K562 (cell line): ENCODE measurements around the gene FAM83G. TPM values are rescaled to one million over a fixed set of nuclear protein-coding genes. Genes with fewer than 3 reads are reported as not detected.

ENCODE experiments used
- ATAC-seq: fragments of 200-7000 bp; cut with Tn5 transposase; 3 replicates; pipeline ENCODE4 v1.9.1; 2020; ENCODE audit warnings: moderate library complexity
- BruUV-seq: library from RNA; stranded (reverse); fragments of 400-500 nt; replicated peaks from 2 replicates; lab custom pipeline; 2021; lab: Mats Ljungman, UMichigan
- CTCF ChIA-PET: fragments of 300-600 bp; formaldehyde crosslinking; extraction: SDS; loops from one replicate; lab custom pipeline; 2021; ENCODE audit warnings: low intra/inter-chr PET ratio; lab: Yijun Ruan, JAX
- POLR2A ChIA-PET: fragments of 300-600, 350-650 bp; sonication (Branson Sonifier 250); formaldehyde crosslinking; extraction: SDS; loops from one replicate; lab custom pipeline; 2021; ENCODE audit warnings: antibody characterized with exemption, inconsistent platforms; lab: Yijun Ruan, JAX
- DNase-seq, 4 experiments: peaks; one replicate each; pipeline versions ENCODE4 v3.0.0 to v3.0.0-alpha.2; 2011 to 2018; ENCODE audit warnings: low spot score in 3 of 4, mixed read lengths in 3 of 4; ENCODE audit errors: extremely low read depth in 1 of 4
- FAIRE-seq: peaks from 2 replicates; lab custom pipeline; 2011; peaks lifted over from hg19 to GRCh38; lab: Jason Lieb, UNC
- H2AFZ ChIP-seq: 2 replicates; pipeline ENCODE4 v1.6.0; 2011; ENCODE audit warnings: low read depth, low read length, control low read depth, inconsistent platforms
- H3K27ac ChIP-seq: fragments of 200-600 bp; 3 replicates; pipeline ENCODE4 v1.8.0; 2011; ENCODE audit warnings: low read depth, mild to moderate bottlenecking, control low read depth, inconsistent platforms, low read length, moderate library complexity, mixed read lengths; ENCODE audit errors: extremely low read depth
- H3K27me3 ChIP-seq, 2 experiments: fragments of 300-600 bp in 1 of 2; 2 replicates in 1 of 2; 3 replicates in 1 of 2; pipeline versions ENCODE4 v1.6.0 to v1.8.0; 2011; ENCODE audit warnings: inconsistent platforms in 2 of 2, low read length in 2 of 2, mild to moderate bottlenecking in 1 of 2, mixed read lengths in 1 of 2, moderate library complexity in 1 of 2; ENCODE audit not compliant: control insufficient read depth in 2 of 2, insufficient read depth in 2 of 2
- H3K36me3 ChIP-seq: fragments of 300-600 bp; 3 replicates; pipeline ENCODE4 v1.8.0; 2011; ENCODE audit warnings: mild to moderate bottlenecking, low read length, inconsistent platforms; ENCODE audit not compliant: control insufficient read depth, insufficient read depth
- H3K4me1 ChIP-seq, 2 experiments: fragments of 200-600 bp in 1 of 2; replicated peaks in 1 of 2; 2 replicates in 1 of 2; 3 replicates in 1 of 2; pipeline versions ENCODE4 v1.5.1 to v1.8.0; 2011; ENCODE audit warnings: inconsistent platforms in 2 of 2, low read length in 2 of 2, mild to moderate bottlenecking in 1 of 2, mixed read lengths in 1 of 2, moderate library complexity in 1 of 2; ENCODE audit not compliant: control insufficient read depth in 2 of 2, insufficient read depth in 2 of 2
- H3K4me2 ChIP-seq: 2 replicates; pipeline ENCODE4 v1.6.1; 2011; ENCODE audit warnings: low read length, control low read depth, inconsistent platforms, mixed read lengths; ENCODE audit not compliant: insufficient read depth
- H3K4me3 ChIP-seq: fragments of 200-600 bp; sonication (generic), shearing (Covaris generic); 2 replicates; pipeline ENCODE4 v1.5.1; 2016; ENCODE audit warnings: control low read depth, inconsistent platforms
- H3K79me2 ChIP-seq: fragments of 200-600 bp; 3 replicates; pipeline ENCODE4 v1.8.0; 2011; ENCODE audit warnings: low read length, inconsistent platforms; ENCODE audit not compliant: control insufficient read depth, insufficient read depth
- H3K9ac ChIP-seq, 2 experiments: 2 replicates each; pipeline versions ENCODE4 v1.6.0 to v1.6.1; 2011; ENCODE audit warnings: low read depth in 2 of 2, low read length in 2 of 2, control low read depth in 1 of 2, inconsistent platforms in 1 of 2, mild to moderate bottlenecking in 1 of 2, mixed read lengths in 1 of 2; ENCODE audit not compliant: insufficient read depth in 1 of 2
- H3K9me1 ChIP-seq: one replicate; pipeline ENCODE4 v1.6.0; 2011; ENCODE audit warnings: inconsistent platforms, mild to moderate bottlenecking, low read length, moderate library complexity; ENCODE audit not compliant: control insufficient read depth, insufficient read depth
- H3K9me3 ChIP-seq: replicated peaks from 2 replicates; pipeline ENCODE4 v1.5.1; 2011; ENCODE audit warnings: low read depth, low read length, inconsistent platforms; ENCODE audit not compliant: control insufficient read depth, insufficient read depth
- H4K20me1 ChIP-seq: replicated peaks from 2 replicates; pipeline ENCODE4 v1.6.1; 2011; ENCODE audit warnings: low read length, inconsistent platforms, mixed read lengths; ENCODE audit not compliant: control insufficient read depth, insufficient read depth
- NCOA6 ChIP-seq: fragments of 450-650 bp; IDR thresholded peaks from 2 replicates; pipeline ENCODE4 v1.6.1; 2017; ENCODE audit warnings: mild to moderate bottlenecking
- POLR3G ChIP-seq: IDR thresholded peaks from 2 replicates; pipeline ENCODE4 v1.6.1; 2011; ENCODE audit not compliant: insufficient read length, insufficient replicate concordance; ENCODE audit errors: extremely low read depth
- RFX7 ChIP-seq: fragments of 250-450 bp; sonication (Bioruptor Pico); IDR thresholded peaks from 2 replicates; pipeline ENCODE4 v1.5.1; 2021; ENCODE audit warnings: mild to moderate bottlenecking
- RNF2 ChIP-seq: sonication (generic); IDR thresholded peaks from 2 replicates; pipeline ENCODE4 v1.6.1; 2016
- SMAD3 ChIP-seq: fragments of 450-650 bp; formaldehyde crosslinking; conservative IDR thresholded peaks from 2 replicates; pipeline ENCODE4 v1.4.0; 2020; ENCODE audit warnings: mild to moderate bottlenecking
- SRF ChIP-seq, 2 experiments: fragments of 250-450, 450-650 bp in 1 of 2; sonication (Bioruptor Pico) in 1 of 2; sonication (generic) in 1 of 2; formaldehyde crosslinking; IDR thresholded peaks; 2 replicates each; pipeline versions ENCODE4 v1.5.0 to v1.5.1; 2020 to 2022; ENCODE audit warnings: mild to moderate bottlenecking in 1 of 2, missing genetic modification reagents in 1 of 2
- ZBTB1 ChIP-seq: sonication (generic); formaldehyde crosslinking; IDR thresholded peaks from 2 replicates; pipeline ENCODE4 v1.8.1; 2023; ENCODE audit warnings: missing genetic modification reagents, low read depth, mild to moderate bottlenecking, borderline replicate concordance
- ZNF76 ChIP-seq: fragments of 250-450 bp; sonication (Bioruptor Pico); IDR thresholded peaks from 2 replicates; pipeline ENCODE4 v1.4.0; 2020; ENCODE audit warnings: mild to moderate bottlenecking, moderate library complexity, borderline replicate concordance
- ZNF785 ChIP-seq: fragments of 250-450 bp; sonication (Bioruptor Pico); IDR thresholded peaks from 2 replicates; pipeline ENCODE4 v1.4.0; 2020; ENCODE audit warnings: mild to moderate bottlenecking
- WGBS: fragments of 100-300 bp; shearing (Covaris generic); methylation state at CpG from one replicate; pipeline ENCODE4 v1.1.6; 2016; ENCODE audit warnings: low coverage, mixed read lengths; ENCODE audit not compliant: insufficient coverage; ENCODE audit errors: missing lambda C conversion rate; 5-methylcytosine and 5-hydroxymethylcytosine counted together
- in situ Hi-C: fragments of 300-500 bp; cut with MboI; formaldehyde crosslinking; loops from 4 replicates; pipeline ENCODE4 v1.15.0; 2018; ENCODE audit warnings: inconsistent platforms, mixed read lengths
- intact Hi-C: fragments of 100-400 bp; cut with micrococcal nuclease; formaldehyde crosslinking; loops from 2 replicates; pipeline ENCODE4 v1.14.2; 2022
- polyA plus RNA-seq, 8 experiments: library from polyadenylated mRNA; depleted of rRNA in 4 of 8; stranded (reverse) in 5 of 8; unstranded in 3 of 8; fragments of >200 nt; fragmentation: Nextera tagmentation in 2 of 8; fragmentation: Illumina TruSeq in 1 of 8; extraction: Ambion mirVana in 2 of 8; extraction: Trizol in 1 of 8; gene quantifications; 2 replicates each; pipeline versions ENCODE4 v1.2.1 to v1.2.3, GENCODE V29; 2011 to 2014; ENCODE audit warnings: inconsistent platforms in 1 of 8, missing spikeins in 1 of 8
- total RNA-seq, 7 experiments: library from RNA; depleted of rRNA in 6 of 7; stranded (reverse); fragments of >200 nt in 6 of 7; fragmentation: Illumina TruSeq in 2 of 7; extraction: Trizol in 2 of 7; gene quantifications; 2 replicates each; pipeline versions ENCODE4 v1.2.1 to v1.2.3, GENCODE V29; 2011 to 2021; ENCODE audit warnings: low replicate concordance in 1 of 7
- TF ChIP-seq, protein P1 (sequence below): fragments of 450-650 bp; IDR thresholded peaks from 2 replicates; pipeline ENCODE4 v1.6.1; 2017; ENCODE audit warnings: antibody characterized with exemption
- TF ChIP-seq, protein P2 (sequence below): sonication (generic); formaldehyde crosslinking; IDR thresholded peaks from 2 replicates; pipeline ENCODE4 v1.8.0; 2023; ENCODE audit warnings: mild to moderate bottlenecking, missing genetic modification reagents
- TF ChIP-seq, protein P3 (sequence below): fragments of 450-650 bp; conservative IDR thresholded peaks from 2 replicates; pipeline ENCODE4 v1.6.1; 2016; ENCODE audit warnings: missing genetic modification characterization, low read depth, mild to moderate bottlenecking, control low read depth, missing compliant biosample characterization

The FAM83G gene
- total and polyA plus RNA-seq, 9 of the 15 experiments (the other 6 are each of a cell fraction or from before 2014, with no cell fraction given), result 0.04 to 10.3 (median 4.5) TPM; not detected in 1

DNA sequence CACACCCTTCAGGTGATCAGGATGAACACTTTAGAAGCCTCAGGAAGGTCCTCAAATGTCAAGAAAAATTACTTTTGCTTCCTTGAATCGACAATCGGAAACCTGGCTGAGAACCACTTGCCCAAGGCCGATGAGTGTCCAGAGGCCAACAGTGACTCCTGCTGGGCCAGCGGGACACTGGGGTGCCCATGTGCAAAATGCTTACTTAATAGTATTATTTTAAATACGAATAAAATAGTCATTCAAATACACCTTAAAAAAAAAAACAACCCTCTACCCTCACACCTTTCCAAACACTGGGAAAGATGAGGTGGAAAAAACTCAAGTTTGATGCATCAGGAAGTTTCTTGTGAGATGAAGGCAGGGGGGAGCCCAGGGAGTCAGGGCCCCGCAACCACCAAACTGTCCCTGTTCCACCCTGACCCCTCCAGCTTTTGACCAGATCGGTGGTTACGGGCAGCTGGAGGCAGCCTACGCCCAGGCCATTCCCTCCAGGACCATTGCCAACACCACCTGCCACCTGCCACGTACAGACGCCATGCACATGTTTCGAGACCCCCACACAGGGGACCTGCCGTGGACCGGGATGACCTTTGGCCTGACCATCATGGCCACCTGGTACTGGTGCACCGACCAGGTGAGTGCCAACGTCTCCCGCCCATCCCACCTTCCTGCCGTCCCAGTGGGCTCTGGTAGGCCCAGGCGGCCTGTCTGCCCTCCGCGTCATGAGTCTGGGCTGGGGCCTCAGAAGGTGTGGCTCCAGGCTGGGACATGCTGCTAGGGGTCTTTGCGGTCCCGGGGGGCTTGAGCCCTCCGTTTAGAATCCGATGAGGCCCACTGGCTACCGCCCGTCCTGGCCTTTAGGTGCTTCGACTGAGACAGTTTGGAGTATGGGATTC is 33.7 kb downstream of the FAM83G start:
- ATAC-seq (no peak), DNase-seq (no peak)
- POLR2A ChIA-PET, result interaction anchor here (0.6 kb wide), 1 partner anchor 707 kb away, joined by 3 read pairs; no protein-coding TSS in a partner anchor
- no peak overlapping the region for H3K4me2 ChIP-seq
- CTCF ChIA-PET, result no interaction called here
- H3K36me3 ChIP-seq, result peaks cover 14% of the 10 kb centered on the region; the same call in 1 of the 3 replicates
- 96% methylated on average over 15 of the region's 28 CpGs for WGBS
- BruUV-seq, result no TSS peak
- H3K4me1 ChIP-seq, result peaks cover 0 to 37% of the 10 kb centered on the region in 2 experiments; a peak in 3 of 5 replicates
- in situ Hi-C loops, result no loop called here
- H3K9ac ChIP-seq, result no peak overlapping the region
- H3K9me1 ChIP-seq, result no peaks in the 10 kb centered on the region
- TF ChIP-seq RNF2 (no peak), SMAD3 (CRISPR knock-in tag) (no peak), SRF (CRISPR knock-in tag; IDR thresholded peaks at IDR 0.05) (no peak), RFX7 (no peak), ZNF785 (CRISPR knock-in tag) (no peak), POLR3G (no peak), ZBTB1 (CRISPR knock-in tag) (no peak), ZNF76 (CRISPR knock-in tag) (no peak), NCOA6 (no peak)
- TF ChIP-seq, protein P1, sequence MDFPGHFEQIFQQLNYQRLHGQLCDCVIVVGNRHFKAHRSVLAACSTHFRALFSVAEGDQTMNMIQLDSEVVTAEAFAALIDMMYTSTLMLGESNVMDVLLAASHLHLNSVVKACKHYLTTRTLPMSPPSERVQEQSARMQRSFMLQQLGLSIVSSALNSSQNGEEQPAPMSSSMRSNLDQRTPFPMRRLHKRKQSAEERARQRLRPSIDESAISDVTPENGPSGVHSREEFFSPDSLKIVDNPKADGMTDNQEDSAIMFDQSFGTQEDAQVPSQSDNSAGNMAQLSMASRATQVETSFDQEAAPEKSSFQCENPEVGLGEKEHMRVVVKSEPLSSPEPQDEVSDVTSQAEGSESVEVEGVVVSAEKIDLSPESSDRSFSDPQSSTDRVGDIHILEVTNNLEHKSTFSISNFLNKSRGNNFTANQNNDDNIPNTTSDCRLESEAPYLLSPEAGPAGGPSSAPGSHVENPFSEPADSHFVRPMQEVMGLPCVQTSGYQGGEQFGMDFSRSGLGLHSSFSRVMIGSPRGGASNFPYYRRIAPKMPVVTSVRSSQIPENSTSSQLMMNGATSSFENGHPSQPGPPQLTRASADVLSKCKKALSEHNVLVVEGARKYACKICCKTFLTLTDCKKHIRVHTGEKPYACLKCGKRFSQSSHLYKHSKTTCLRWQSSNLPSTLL, result no peak
- TF ChIP-seq, protein P2, sequence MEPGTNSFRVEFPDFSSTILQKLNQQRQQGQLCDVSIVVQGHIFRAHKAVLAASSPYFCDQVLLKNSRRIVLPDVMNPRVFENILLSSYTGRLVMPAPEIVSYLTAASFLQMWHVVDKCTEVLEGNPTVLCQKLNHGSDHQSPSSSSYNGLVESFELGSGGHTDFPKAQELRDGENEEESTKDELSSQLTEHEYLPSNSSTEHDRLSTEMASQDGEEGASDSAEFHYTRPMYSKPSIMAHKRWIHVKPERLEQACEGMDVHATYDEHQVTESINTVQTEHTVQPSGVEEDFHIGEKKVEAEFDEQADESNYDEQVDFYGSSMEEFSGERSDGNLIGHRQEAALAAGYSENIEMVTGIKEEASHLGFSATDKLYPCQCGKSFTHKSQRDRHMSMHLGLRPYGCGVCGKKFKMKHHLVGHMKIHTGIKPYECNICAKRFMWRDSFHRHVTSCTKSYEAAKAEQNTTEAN (CRISPR knock-in tag), result no peak
- TF ChIP-seq, protein P3, sequence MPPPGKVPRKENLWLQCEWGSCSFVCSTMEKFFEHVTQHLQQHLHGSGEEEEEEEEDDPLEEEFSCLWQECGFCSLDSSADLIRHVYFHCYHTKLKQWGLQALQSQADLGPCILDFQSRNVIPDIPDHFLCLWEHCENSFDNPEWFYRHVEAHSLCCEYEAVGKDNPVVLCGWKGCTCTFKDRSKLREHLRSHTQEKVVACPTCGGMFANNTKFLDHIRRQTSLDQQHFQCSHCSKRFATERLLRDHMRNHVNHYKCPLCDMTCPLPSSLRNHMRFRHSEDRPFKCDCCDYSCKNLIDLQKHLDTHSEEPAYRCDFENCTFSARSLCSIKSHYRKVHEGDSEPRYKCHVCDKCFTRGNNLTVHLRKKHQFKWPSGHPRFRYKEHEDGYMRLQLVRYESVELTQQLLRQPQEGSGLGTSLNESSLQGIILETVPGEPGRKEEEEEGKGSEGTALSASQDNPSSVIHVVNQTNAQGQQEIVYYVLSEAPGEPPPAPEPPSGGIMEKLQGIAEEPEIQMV (tag), result no peak
- TF ChIP-seq, all 486 proteins: peak for 0
- no peak overlapping the region for H3K27ac ChIP-seq
- no peak for FAIRE-seq
- no peak overlapping the region for H2AFZ ChIP-seq
- 0 out of 2 replicates have a peak, but pooled peaks cover 3% of the 10 kb centered on the region for H4K20me1 ChIP-seq
- no peaks in the 10 kb centered on the region for H3K79me2 ChIP-seq
- H3K4me3 ChIP-seq, result no peak overlapping the region
- intact Hi-C loops, result no loop called here
- H3K27me3 ChIP-seq, result no peaks in the 10 kb centered on the region
- no peaks in the 10 kb centered on the region for H3K9me3 ChIP-seq
